ENCODE measurements around the gene EPN2. TPM values are rescaled to one million over a fixed set of nuclear protein-coding genes. Genes with fewer than 3 reads are reported as not detected.
"Not testable (repeated sequence)": the region's sequence is repeated elsewhere in the genome, so short reads cannot be mapped to it uniquely, and the experiment has no call there.

The EPN2 gene
- total and polyA plus RNA-seq, 3 donors from 2014 or later, result 60.0 to 66.5 (median 61.1) TPM

DNA sequence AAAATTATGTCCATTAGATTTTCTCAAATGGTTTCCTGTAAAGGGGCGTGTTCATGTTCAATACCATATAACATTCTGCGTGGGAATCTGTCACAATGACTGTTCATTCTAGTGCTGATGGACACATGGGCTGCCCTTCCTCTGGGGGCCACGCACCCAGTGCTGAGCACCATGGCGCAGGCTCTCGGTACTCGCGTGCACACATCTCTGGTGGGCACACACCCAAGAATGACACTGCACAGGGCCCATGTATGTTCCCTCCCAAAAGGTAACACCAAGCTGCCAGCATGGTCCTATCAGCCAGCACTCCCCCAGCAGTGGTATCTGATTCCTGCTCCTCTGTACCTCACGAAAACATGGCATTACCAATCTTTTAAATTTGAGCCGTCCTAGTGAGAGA, 111.6 kb downstream of the EPN2 start:
- no peaks in the 10 kb centered on the region for H3K36me3 ChIP-seq (ENCODE audit: low read depth, missing control alignments)
- 94 to 96% methylated on average over 9 of the region's 9 CpGs for WGBS, 2 donors
- peaks cover 18% of the 10 kb centered on the region for H3K4me1 ChIP-seq
- no peak for DNase-seq
- intact Hi-C loops (cut with DNase I; ENCODE audit: low total_unique reads), result no loop called here
- no peaks in the 10 kb centered on the region for H3K27me3 ChIP-seq
- TF ChIP-seq, protein P1, sequence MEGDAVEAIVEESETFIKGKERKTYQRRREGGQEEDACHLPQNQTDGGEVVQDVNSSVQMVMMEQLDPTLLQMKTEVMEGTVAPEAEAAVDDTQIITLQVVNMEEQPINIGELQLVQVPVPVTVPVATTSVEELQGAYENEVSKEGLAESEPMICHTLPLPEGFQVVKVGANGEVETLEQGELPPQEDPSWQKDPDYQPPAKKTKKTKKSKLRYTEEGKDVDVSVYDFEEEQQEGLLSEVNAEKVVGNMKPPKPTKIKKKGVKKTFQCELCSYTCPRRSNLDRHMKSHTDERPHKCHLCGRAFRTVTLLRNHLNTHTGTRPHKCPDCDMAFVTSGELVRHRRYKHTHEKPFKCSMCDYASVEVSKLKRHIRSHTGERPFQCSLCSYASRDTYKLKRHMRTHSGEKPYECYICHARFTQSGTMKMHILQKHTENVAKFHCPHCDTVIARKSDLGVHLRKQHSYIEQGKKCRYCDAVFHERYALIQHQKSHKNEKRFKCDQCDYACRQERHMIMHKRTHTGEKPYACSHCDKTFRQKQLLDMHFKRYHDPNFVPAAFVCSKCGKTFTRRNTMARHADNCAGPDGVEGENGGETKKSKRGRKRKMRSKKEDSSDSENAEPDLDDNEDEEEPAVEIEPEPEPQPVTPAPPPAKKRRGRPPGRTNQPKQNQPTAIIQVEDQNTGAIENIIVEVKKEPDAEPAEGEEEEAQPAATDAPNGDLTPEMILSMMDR (IDR thresholded peaks at IDR 0.05), result no peak
- TF ChIP-seq POLR2A (IDR thresholded peaks at IDR 0.05), result no peak
- no peaks in the 10 kb centered on the region for H3K9me3 ChIP-seq
- no peak overlapping the region for H3K27ac ChIP-seq
- H3K4me3 ChIP-seq, result no peak overlapping the region

DNA sequence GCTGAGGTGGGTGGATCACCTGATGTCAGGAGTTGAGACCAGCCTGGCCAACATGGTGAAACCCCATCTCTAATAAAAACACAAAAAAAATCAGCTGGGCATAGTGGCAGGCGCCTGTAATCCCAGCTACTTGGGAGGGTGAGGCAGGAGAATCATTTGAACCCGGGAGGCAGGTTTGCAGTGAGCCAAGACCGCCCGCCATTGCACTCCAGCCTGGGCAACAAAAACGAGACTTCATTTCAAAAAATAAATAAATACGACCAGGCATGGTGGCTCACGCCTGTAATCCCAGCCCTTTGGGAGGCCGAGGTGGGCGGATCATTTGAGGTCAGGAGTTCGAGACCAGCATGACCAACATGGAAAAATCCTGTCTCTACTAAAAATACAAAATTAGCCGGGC, 116.2 kb downstream of the EPN2 start:
- H3K9me3 ChIP-seq; intact Hi-C loops (cut with DNase I; ENCODE audit: low total_unique reads); H3K4me3 ChIP-seq; H3K27ac ChIP-seq; H3K36me3 ChIP-seq (ENCODE audit: low read depth, missing control alignments); H3K4me1 ChIP-seq; H3K27me3 ChIP-seq; DNase-seq: not testable (repeated sequence)
- WGBS, 2 donors, result 89 to 96% methylated on average over 11 of the region's 11 CpGs

DNA sequence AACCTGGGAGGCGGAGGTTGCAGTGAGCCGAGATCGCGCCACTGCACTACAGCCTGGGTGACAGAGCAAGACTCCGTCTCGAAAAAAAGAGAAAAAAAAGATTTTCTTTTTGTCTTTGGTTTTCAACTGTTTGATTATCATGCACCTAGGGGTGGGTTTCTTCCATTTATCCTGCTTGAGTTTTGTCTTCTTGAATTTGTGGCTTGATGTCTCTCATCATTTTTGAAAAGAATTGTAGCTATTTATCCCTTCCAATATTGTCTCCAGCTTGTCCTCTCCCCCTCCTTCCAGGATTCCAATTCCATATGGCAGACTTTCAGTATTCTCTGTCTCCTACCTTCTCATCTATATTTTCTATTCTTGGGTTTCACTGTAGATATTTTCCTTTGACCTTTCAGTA, 117.6 kb downstream of the EPN2 start:
- 80 to 94% methylated on average over 6 of the region's 6 CpGs for WGBS, 2 donors
- no peaks in the 10 kb centered on the region for H3K27me3 ChIP-seq

DNA sequence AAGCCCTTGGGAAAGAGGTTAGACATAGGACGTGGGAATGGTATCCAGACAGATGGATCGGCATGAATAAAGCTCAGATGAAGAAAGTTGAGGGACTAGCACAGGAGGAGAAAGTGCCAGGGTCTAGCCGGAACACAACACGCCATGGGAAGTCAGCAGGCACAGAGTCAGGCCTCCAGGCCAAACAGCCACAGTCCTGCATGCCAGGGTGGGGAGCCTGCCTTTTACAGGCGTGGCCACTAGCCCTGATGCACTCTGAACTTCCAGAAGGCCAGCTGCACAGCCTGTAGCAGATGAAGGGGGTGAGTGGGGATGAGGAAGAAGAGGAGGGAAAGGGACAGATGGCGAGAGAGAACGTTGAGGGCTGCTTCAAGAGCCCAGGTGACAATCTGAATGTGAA, 120.2 kb downstream of the EPN2 start:
- Histone ChIP-seq H3K27ac (no peak overlapping the region), H3K36me3 (ENCODE audit: low read depth, missing control alignments) (no peaks in the 10 kb centered on the region), H3K4me1 (no peaks in the 10 kb centered on the region), H3K4me3 (no peak overlapping the region), H3K9me3 (no peaks in the 10 kb centered on the region), H3K27me3 (no peaks in the 10 kb centered on the region)
- DNase-seq, result no peak
- intact Hi-C loops (cut with DNase I; ENCODE audit: low total_unique reads), result no loop called here
- TF ChIP-seq, protein P1 (IDR thresholded peaks at IDR 0.05), result no peak
- TF ChIP-seq POLR2A (IDR thresholded peaks at IDR 0.05), result no peak
- 87 to 89% methylated on average over 7 of the region's 7 CpGs for WGBS, 2 donors

More for the DNA sequence above, 117.6 kb downstream of the EPN2 start:
- no peaks in the 10 kb centered on the region for H3K36me3 ChIP-seq (ENCODE audit: low read depth, missing control alignments)
- H3K4me3 ChIP-seq, result no peak overlapping the region
- intact Hi-C loops (cut with DNase I; ENCODE audit: low total_unique reads), result no loop called here
- DNase-seq, result no peak
- H3K27ac ChIP-seq, result no peak overlapping the region
- TF ChIP-seq, protein P1 (IDR thresholded peaks at IDR 0.05), result no peak
- TF ChIP-seq POLR2A (IDR thresholded peaks at IDR 0.05), result no peak
- no peaks in the 10 kb centered on the region for H3K4me1 ChIP-seq
- H3K9me3 ChIP-seq, result no peaks in the 10 kb centered on the region

DNA sequence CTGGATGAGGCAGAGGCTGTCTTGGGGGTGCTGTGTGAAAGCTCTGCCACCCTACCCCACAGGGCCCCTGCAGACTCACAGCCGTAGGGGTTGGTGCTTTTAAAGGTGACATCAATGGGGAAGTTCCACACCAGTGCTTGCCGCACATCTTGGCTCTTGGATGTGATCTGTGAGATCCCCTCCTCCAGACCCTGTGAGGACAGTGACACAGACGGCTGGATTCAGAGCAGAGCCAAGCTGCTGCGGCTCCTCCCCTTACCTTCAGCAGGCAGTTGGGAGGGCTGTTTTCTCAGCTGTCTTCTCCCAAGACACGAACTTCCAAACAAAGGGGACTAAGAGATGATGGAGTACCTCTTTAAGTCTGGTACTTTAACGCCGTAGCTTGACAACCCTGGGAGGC, 120.6 kb downstream of the EPN2 start:
- Histone ChIP-seq H3K9me3 (no peaks in the 10 kb centered on the region), H3K36me3 (ENCODE audit: low read depth, missing control alignments) (no peaks in the 10 kb centered on the region), H3K27me3 (no peaks in the 10 kb centered on the region), H3K27ac (no peak overlapping the region), H3K4me3 (no peak overlapping the region), H3K4me1 (no peaks in the 10 kb centered on the region)
- DNase-seq, result no peak
- 83 to 85% methylated on average over 6 to 7 of the region's 7 CpGs for WGBS, 2 donors
- intact Hi-C loops (cut with DNase I; ENCODE audit: low total_unique reads), result no loop called here
- no peak for TF ChIP-seq POLR2A (IDR thresholded peaks at IDR 0.05)
- TF ChIP-seq, protein P1 (IDR thresholded peaks at IDR 0.05), result no peak

Measured in testis (tissue), 3 donors.